ENCODE data around the gene CSF2.
"Not testable (repeated sequence)": the region's sequence is repeated elsewhere in the genome, so short reads cannot be mapped to it uniquely, and the experiment has no call there.

The CSF2 gene

DNA sequence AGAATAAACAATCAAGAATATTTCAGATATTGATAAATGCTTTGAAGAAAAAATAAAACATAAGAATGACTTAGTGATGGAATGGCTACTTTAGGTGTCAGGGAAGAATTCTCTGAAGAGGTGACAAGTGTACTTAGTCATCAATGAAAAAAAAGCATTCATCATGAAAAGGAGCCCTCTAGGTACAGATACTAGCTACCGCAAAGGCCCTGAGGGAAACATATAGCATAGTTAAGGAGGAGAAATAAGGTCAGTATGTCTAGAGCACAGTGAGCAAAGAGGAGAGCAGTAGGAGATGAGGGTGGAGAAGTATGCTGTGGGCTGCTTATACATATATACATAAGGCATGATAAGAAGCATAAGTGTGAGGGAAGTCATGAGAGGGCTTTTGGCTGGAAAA, 41.8 kb downstream of the CSF2 start:
- Histone ChIP-seq H3F3A (ENCODE audit: control insufficient read depth, insufficient read depth) (no peaks in the 10 kb centered on the region), H3K79me2 (ENCODE audit: control insufficient read depth, low read length) (no peaks in the 10 kb centered on the region), H4K20me1 (ENCODE audit: control insufficient read depth, insufficient read depth, low read depth, low read length) (no peaks in the 10 kb centered on the region), H3K27me3 (ENCODE audit: control insufficient read depth, low read length) (no peaks in the 10 kb centered on the region), H3K9me2 (replicated peaks; ENCODE audit: control insufficient read depth, low read length) (no peaks in the 10 kb centered on the region), H3K27ac (ENCODE audit: low read depth, low read length) (no peak overlapping the region), H3K36me3 (ENCODE audit: control insufficient read depth, low read length) (no peaks in the 10 kb centered on the region), H3K4me1 (ENCODE audit: control insufficient read depth, low read length) (no peaks in the 10 kb centered on the region), H3K4me2 (ENCODE audit: low read length) (no peak overlapping the region), H3K9me3 (ENCODE audit: control insufficient read depth, insufficient read depth, low read length) (no peaks in the 10 kb centered on the region), H3K4me3 (ENCODE audit: low read length) (no peak overlapping the region)
- no peak for TF ChIP-seq EZH2phosphoT487 (IDR thresholded peaks at IDR 0.05; ENCODE audit: borderline replicate concordance, low read length)
- TF ChIP-seq, protein P1, sequence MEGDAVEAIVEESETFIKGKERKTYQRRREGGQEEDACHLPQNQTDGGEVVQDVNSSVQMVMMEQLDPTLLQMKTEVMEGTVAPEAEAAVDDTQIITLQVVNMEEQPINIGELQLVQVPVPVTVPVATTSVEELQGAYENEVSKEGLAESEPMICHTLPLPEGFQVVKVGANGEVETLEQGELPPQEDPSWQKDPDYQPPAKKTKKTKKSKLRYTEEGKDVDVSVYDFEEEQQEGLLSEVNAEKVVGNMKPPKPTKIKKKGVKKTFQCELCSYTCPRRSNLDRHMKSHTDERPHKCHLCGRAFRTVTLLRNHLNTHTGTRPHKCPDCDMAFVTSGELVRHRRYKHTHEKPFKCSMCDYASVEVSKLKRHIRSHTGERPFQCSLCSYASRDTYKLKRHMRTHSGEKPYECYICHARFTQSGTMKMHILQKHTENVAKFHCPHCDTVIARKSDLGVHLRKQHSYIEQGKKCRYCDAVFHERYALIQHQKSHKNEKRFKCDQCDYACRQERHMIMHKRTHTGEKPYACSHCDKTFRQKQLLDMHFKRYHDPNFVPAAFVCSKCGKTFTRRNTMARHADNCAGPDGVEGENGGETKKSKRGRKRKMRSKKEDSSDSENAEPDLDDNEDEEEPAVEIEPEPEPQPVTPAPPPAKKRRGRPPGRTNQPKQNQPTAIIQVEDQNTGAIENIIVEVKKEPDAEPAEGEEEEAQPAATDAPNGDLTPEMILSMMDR (IDR thresholded peaks at IDR 0.05; ENCODE audit: low read depth, low read length, poor library complexity, severe bottlenecking), result no peak

DNA sequence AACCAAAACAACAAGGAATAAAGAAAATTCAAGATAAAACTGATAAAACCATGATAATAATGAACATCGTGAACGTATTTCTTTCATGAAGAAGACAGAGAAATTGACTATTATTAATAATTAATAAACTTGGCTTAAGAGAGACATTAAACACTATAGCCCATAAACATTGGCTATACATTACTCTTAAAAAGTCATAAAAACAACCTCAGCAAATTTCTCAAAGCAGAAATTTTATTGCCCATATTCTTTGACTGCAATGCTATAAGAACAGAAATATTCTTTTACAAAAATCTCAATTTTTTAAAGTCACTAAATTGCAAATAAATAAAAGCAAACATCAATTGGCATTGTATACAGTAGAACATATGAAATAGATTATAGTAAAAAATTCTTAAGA, 42.5 kb downstream of the CSF2 start:
- Histone ChIP-seq H3K27ac (ENCODE audit: low read depth, low read length) (no peak overlapping the region), H4K20me1 (ENCODE audit: control insufficient read depth, insufficient read depth, low read depth, low read length) (no peaks in the 10 kb centered on the region), H3K27me3 (ENCODE audit: control insufficient read depth, low read length) (no peaks in the 10 kb centered on the region), H3K4me3 (ENCODE audit: low read length) (no peak overlapping the region), H3K79me2 (ENCODE audit: control insufficient read depth, low read length) (no peaks in the 10 kb centered on the region), H3K9me2 (replicated peaks; ENCODE audit: control insufficient read depth, low read length) (no peaks in the 10 kb centered on the region), H3K36me3 (ENCODE audit: control insufficient read depth, low read length) (no peaks in the 10 kb centered on the region), H3K4me1 (ENCODE audit: control insufficient read depth, low read length) (no peaks in the 10 kb centered on the region), H3K4me2 (ENCODE audit: low read length) (no peak overlapping the region), H3K9me3 (ENCODE audit: control insufficient read depth, insufficient read depth, low read length) (no peaks in the 10 kb centered on the region), H3F3A (ENCODE audit: control insufficient read depth, insufficient read depth) (no peaks in the 10 kb centered on the region)
- no peak for TF ChIP-seq EZH2phosphoT487 (IDR thresholded peaks at IDR 0.05; ENCODE audit: borderline replicate concordance, low read length)
- TF ChIP-seq, protein P1 (IDR thresholded peaks at IDR 0.05; ENCODE audit: low read depth, low read length, poor library complexity, severe bottlenecking), result no peak

DNA sequence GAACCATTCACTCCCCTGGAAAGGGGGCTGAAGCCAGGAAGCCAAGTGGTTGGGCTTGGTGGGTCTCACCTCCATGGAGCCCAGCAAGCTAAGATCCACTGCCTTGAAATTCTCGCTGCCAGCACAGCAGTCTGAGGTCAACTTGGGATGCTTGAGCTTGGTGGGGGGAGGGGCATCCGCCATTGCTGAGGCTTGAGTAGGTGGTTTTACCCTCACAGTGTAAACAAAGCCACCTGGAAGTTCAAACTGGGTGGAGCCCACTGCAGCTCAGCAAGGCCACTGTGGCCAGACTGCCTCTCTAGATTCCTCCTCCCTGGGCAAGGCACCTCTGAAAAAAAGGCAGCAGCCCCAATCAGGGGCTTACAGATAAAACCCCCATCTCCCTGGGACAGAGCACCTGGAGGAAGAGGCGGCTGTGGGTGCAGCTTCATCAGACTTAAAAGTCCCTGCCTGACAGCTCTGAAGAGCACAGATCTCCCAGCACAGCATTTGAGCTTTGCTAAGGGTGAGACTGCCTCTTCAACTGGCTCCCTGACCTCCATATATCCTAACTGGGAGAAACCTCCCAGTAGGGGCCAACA, 43.4 kb downstream of the CSF2 start:
- not testable (repeated sequence) for H3K9me3 ChIP-seq (ENCODE audit: control insufficient read depth, insufficient read depth, low read length); H3K4me1 ChIP-seq (ENCODE audit: control insufficient read depth, low read length); H3K36me3 ChIP-seq (ENCODE audit: control insufficient read depth, low read length); H3K27ac ChIP-seq (ENCODE audit: low read depth, low read length); H3K9me2 ChIP-seq (replicated peaks; ENCODE audit: control insufficient read depth, low read length); H3F3A ChIP-seq (ENCODE audit: control insufficient read depth, insufficient read depth); H3K79me2 ChIP-seq (ENCODE audit: control insufficient read depth, low read length); H3K4me3 ChIP-seq (ENCODE audit: low read length); H3K4me2 ChIP-seq (ENCODE audit: low read length); H4K20me1 ChIP-seq (ENCODE audit: control insufficient read depth, insufficient read depth, low read depth, low read length); H3K27me3 ChIP-seq (ENCODE audit: control insufficient read depth, low read length)

DNA sequence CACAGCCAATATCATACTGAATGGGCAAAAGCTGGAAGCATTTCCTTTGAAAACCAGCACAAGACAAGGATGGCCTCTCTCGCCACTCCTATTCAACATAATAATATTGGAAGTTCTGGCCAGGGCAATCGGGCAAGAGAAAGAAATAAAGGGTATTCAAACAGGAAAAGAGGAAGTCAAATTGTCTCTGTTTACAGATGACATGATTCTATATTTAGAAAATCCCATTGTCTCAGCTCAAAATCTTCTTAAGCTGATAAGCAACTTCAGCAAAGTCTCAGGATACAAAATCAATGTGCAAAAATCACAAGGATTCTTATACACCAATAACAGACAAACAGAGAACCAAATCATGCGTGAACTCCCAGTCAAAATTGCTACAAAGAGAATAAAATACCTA, 47.1 kb downstream of the CSF2 start:
- not testable (repeated sequence) for H3K27ac ChIP-seq (ENCODE audit: low read depth, low read length); H3K79me2 ChIP-seq (ENCODE audit: control insufficient read depth, low read length); H3K4me1 ChIP-seq (ENCODE audit: control insufficient read depth, low read length)

DNA sequence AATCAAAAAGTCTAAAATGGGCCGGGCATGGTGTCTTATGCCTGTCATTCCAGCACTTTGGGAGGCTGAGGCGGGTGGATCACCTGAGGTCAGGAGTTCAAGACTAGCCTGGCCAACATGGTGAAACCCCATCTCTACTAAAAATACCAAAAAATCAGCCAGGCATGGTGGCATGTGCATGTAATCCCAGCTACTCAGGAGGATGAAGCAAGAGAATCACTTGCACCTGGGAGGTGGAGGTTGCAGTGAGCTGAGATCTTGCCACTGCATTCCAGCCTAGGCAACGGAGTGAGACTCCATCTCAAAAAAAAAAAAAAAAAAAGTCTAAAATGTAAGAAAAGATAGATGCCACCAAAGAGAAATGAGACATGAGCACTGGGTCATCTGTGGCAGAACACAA, 49.4 kb downstream of the CSF2 start:
- not testable (repeated sequence) for H3K79me2 ChIP-seq (ENCODE audit: control insufficient read depth, low read length); H3K4me3 ChIP-seq (ENCODE audit: low read length); H3K4me2 ChIP-seq (ENCODE audit: low read length); H3K27me3 ChIP-seq (ENCODE audit: control insufficient read depth, low read length); H3K9me2 ChIP-seq (replicated peaks; ENCODE audit: control insufficient read depth, low read length); H4K20me1 ChIP-seq (ENCODE audit: control insufficient read depth, insufficient read depth, low read depth, low read length); H3K27ac ChIP-seq (ENCODE audit: low read depth, low read length); H3K9me3 ChIP-seq (ENCODE audit: control insufficient read depth, insufficient read depth, low read length); H3F3A ChIP-seq (ENCODE audit: control insufficient read depth, insufficient read depth); H3K4me1 ChIP-seq (ENCODE audit: control insufficient read depth, low read length); H3K36me3 ChIP-seq (ENCODE audit: control insufficient read depth, low read length)

More for the DNA sequence above, 47.1 kb downstream of the CSF2 start:
- not testable (repeated sequence) for H3K4me3 ChIP-seq (ENCODE audit: low read length); H3K4me2 ChIP-seq (ENCODE audit: low read length); H3K9me3 ChIP-seq (ENCODE audit: control insufficient read depth, insufficient read depth, low read length); H3K9me2 ChIP-seq (replicated peaks; ENCODE audit: control insufficient read depth, low read length); H3F3A ChIP-seq (ENCODE audit: control insufficient read depth, insufficient read depth); H4K20me1 ChIP-seq (ENCODE audit: control insufficient read depth, insufficient read depth, low read depth, low read length); H3K36me3 ChIP-seq (ENCODE audit: control insufficient read depth, low read length); H3K27me3 ChIP-seq (ENCODE audit: control insufficient read depth, low read length)

DNA sequence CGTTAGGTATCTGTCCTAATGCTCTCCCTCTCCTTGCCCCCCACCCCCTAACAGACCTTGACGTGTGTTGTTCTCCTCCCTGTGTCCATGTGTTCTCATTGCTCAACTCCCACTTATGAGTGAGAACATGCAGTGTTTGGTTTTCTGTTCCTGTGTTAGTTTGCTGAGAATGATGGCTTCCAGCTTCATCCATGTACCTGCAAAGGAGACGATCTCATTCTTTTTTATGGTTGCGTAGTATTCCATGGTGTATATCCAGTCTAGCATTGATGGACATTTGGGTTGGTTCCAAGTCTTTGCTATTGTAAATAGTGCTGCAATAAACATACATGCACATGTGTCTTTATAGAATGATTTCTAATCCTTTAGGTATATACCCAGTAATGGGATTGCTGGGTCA, 50.0 kb downstream of the CSF2 start:
- not testable (repeated sequence) for H3K4me1 ChIP-seq (ENCODE audit: control insufficient read depth, low read length); H3K36me3 ChIP-seq (ENCODE audit: control insufficient read depth, low read length); H3K4me3 ChIP-seq (ENCODE audit: low read length); H3K4me2 ChIP-seq (ENCODE audit: low read length); H3F3A ChIP-seq (ENCODE audit: control insufficient read depth, insufficient read depth); H4K20me1 ChIP-seq (ENCODE audit: control insufficient read depth, insufficient read depth, low read depth, low read length); H3K9me2 ChIP-seq (replicated peaks; ENCODE audit: control insufficient read depth, low read length); H3K79me2 ChIP-seq (ENCODE audit: control insufficient read depth, low read length); H3K27me3 ChIP-seq (ENCODE audit: control insufficient read depth, low read length); H3K9me3 ChIP-seq (ENCODE audit: control insufficient read depth, insufficient read depth, low read length); H3K27ac ChIP-seq (ENCODE audit: low read depth, low read length)

Measured in DOHH2 (cell line).